HG03342 (cell line): ENCODE measurements around the gene CDH22.

Experiments used
- ATAC-seq: cut with Tn5 transposase; IDR thresholded peaks from one replicate; pipeline ENCODE4 v1.9.1; 2021; ENCODE audit warnings: mild to moderate bottlenecking, moderate library complexity; ENCODE audit not compliant: unreplicated experiment

CDH22 gene

GRCh38 chr20:46270977-46271744 is 37.1 kb downstream of the CDH22 start:
- ATAC-seq = no peak

GRCh38 chr20:46269372-46269771 is 38.9 kb downstream of the CDH22 start:
- no peak for ATAC-seq

DNA sequence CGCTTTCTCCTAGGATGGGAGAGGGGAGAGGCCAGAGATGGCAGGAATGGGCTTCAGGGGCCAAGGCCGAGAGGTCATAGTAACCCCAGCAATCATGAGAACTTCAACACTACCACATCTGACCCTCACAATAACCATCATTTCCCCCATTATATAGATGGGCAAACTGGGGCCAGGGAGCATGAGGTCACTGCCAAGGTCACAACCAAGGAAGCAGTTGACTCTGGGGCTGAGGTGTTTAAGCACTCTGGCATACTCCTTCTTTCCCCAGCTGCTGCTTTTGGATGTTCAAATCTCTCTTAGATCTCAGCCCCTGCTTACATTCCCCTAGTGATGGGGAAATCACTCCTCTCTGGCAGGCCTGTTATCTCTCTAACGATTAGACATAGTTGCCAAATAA is 39.6 kb downstream of the CDH22 start:
- no peak for ATAC-seq

DNA sequence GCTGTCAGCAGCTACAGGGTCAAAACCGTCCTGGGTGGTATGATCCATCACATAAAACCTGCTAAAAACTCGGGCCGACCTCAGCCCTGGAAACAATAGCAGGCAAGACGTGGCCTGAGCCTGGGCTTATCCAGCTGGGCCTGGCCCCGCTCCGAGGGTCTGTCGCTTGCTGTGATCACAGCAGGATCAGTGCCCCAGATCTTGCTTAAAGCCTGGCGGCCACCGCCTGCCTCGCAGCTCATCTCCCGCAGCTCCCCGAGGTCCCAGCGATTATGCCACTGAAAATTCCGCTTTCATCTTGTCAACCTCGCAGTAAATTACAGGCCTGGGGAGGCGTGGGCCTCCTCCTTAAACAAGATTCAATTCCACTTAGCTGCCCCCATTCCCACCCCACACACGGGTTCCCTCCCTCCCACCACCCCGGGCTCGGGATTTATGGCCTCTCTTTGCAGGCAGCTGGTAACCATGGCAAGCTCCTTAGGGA is 40.1 kb downstream of the CDH22 start:
- no peak for ATAC-seq

DNA sequence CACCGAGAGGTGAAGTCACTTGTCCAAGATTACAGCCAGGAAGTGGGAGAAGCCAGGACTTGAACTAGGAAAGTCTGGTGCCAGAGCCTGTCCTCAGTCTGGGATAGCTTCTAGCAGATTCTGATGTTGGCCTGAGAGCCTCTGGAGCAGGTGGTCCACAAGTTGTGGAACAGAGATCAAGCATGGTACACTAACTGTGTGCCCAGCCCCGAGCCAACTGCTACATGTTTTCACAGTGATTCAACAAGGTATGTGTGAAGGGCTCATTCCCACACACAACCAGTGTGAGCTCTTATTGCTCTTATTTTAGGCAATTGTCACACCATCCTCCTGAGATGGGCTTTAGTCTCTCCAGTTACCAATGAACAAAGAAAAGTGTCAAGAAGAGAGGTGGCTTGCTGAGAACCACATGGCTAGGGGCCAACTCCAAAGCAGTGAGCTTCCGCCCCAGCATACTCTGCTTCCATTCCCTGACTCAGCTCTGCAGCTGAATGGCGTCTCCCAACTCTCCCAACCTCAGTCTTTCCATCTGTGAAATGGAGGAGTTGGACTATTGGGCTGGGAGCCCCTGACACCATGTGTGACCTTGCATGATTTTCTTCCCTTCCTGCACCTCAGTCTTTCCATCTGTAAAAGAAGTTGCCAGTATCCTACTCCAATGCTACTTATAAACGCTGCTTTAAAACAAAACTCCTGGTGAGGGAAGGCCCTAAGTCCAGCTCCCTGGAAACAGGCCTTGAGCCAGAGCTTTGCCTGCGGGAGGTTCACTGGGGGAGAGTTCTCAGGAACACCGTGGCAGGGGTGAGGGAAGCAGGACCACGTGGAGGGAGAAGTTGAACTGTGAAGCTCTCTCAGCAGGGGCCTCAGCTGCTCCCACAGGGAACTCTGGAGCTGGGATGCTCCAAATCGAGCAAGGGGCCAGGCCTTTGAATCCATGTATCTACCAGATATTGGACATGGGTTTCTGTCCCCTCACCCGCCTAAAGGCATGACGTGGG is 40.9 kb downstream of the CDH22 start:
- ATAC-seq = no peak

- ATAC-seq = no peak
These were observed 42.8 kb downstream of the CDH22 start for GRCh38 chr20:46265539-46265938.

DNA sequence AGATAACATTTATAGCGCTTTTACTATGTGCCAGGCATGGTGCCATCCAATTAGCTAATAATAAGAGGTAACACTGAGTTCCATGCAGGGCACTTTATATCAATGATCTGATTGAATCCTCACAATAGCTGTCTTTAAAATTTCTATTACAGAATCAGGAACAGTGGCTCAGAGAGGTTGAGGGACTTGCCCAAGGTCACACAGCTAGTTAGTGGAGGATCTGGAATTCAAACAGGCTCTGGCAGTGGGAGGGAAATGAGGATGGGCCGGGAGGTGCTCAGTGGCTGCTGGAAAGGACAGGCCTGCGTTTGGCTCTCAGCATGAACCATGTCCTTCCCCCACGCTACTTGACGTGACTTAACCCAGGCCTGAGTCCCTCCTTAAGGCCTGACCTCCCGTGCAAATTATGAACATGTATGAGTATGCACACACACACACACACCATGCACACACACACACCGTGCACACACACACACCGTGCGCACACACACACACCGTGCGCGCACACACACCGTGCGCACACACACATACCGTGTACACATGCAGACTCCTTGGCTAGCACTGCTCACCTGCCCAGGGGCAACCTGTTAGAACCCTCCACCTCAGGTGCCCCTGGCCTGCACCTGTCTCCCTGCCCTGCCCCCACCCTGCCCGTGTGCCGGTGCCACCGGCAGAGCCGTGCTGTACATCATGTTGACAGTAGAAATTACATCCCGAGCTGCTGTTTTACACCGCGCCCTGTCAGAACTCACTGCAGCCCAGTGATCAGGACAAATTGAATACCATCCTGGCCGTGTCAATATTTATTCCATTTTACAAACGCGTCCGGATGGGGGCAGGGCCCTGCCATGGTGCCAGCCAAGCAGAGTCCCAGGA is 43.7 kb downstream of the CDH22 start:
- ATAC-seq = no peak

DNA sequence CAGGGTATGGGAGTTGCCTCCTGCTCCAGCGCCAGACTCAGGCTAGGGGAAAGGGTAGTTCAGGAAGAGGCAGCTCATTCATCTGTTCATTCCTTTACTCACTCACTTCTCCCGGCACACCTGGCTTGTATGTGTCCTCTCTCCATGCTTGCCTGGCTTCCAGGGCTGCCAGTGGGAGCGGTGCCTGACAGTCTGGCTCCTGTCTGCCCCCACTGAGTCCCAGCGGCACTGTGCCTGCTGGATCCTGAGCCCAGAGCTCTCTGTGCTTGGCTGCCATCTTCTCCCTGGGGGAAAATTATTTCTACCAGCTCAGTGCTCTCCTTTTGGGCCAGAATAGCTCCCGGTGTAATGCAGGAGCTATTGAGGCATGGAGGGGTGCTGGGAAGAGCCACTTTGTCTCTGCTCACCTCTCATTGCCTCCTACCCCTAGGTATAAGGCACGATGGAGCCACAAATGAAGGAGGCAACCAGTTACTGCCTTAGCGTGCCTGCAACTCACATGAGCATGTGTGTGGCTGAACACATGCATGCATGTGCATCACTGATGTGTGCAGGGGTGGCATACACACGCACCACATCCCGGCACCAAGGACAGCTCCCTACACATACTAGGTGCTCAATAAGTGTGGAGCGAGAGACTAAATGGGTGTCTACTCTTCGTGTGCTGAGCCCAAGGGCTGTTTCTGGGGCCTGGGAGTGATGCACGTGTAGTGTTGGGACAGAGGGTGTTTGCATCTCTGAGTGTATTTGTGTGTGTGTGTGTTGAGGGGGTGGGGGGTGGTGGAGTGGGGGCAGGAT is 46.6 kb downstream of the CDH22 start:
- ATAC-seq = no peak

GRCh38 chr20:46260936-46261454 is 47.3 kb downstream of the CDH22 start:
- ATAC-seq = no peak

DNA sequence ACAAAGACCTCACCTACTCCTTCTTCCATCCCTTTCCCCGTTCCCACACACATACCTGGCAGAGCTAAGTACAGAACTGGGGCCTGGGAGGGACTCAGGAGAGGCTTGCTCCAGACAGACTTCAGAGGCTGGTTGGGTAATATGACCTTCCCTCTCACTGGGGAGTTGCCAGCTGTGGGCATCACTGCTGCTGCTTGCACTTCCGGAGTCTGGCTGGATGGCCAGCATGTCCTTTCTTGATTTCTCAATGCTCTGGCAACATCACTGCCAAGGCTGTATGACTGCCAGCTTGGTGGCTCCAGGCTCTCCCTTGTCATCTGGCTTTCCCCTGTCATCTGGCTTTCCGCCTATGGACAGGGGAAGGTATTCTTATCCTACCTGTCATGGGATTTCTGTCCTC is 47.8 kb downstream of the CDH22 start:
- no peak for ATAC-seq

DNA sequence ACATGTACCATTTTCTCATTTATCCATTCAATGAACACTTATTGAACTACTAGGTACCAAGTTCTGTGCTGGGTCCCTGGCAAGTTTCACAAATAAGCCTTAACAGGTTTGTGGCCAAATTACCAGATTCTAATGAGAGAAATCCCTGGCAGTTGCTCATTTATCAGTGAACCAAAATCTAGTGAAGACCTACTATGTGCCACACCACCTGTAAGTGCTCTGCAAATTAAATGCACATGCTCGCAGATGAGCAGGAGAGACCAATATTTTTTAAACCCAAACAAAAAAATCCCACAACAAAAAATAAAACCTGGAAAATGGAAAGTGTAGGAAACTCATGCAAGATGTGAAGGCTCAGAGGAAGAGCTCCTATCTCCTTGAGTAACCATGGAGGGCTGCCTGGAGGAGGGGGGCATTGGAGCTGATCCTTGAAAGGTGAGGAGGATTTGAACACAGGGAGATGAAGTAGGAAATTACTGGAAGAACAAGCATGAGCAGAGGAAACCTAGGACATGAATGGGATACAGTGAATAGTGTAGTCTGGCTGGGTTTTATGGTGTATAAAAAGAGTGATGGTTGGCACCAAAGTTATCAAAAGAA is 48.9 kb downstream of the CDH22 start:
- no peak for ATAC-seq

DNA sequence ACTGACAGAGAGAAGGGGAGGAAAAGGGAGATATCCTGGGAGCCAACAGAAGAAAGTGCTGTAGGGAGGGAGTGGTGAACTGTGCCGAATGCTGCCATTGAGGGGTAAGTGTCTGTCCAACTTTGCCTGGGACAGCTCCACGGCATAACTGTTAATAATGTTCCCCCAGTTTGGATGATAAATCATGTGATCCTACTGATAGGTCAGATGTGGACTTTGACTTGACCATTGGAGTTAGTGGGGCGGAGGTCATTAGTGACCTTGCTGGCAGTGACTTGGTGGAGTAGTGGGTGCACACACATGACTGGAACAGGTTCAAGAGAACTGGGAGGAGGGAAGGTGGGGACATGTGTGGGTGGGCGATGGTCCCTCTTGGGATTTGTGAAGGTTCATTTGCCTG is 50.4 kb downstream of the CDH22 start:
- ATAC-seq = no peak

GRCh38 chr20:46256293-46256692 is 52.0 kb downstream of the CDH22 start:
- ATAC-seq = no peak

DNA sequence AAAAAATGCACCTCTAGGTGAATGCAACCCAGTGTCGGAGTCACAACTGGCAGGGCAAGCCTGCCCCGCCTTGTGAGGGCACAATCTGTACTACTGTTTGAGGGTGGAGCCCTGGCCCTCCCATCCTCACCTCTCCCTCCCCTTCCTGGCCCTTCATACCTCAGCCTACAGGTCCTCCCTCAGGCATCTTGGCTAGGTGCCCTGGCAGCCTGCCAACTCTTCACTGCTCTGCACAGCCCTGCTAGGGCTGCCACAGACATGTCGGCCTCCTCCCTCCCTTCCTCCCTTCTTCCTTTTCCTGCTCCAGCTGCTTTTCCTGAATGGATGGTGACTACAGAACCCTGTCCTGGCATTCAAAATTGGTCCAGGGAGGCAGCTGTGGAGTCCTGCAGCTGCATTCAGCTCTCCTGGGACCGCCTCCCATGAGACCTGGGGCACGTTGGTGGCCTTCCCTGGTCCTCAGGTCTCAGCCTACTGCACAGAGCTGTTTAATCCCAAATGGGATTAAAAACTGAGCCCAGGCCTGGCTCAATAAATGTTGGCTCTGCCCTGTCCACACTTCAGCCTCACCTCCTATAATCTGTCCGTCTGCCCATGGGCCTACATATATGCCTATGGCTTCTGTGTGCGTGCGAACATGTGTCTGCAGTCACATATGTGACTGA is 52.7 kb downstream of the CDH22 start:
- ATAC-seq = no peak

DNA sequence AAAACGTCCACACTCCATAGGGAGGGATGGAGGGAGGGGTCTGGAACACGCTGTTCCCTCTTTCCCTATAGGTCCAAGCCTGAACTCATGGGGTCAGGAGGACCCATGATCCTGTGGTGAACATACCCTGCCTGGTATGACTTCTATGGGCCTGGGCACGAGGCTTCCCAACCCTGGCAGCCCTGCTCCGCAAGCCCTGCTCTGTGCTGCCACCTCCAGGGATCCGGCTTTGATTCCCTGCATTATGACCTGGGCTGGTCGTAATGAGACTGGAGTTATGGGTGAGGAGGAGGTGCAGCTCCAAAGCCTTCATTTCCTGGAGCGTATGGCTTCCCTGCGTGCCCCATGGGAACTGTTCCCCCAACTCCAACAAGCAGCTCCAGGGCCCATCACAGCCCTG is 54.9 kb downstream of the CDH22 start:
- no peak for ATAC-seq

DNA sequence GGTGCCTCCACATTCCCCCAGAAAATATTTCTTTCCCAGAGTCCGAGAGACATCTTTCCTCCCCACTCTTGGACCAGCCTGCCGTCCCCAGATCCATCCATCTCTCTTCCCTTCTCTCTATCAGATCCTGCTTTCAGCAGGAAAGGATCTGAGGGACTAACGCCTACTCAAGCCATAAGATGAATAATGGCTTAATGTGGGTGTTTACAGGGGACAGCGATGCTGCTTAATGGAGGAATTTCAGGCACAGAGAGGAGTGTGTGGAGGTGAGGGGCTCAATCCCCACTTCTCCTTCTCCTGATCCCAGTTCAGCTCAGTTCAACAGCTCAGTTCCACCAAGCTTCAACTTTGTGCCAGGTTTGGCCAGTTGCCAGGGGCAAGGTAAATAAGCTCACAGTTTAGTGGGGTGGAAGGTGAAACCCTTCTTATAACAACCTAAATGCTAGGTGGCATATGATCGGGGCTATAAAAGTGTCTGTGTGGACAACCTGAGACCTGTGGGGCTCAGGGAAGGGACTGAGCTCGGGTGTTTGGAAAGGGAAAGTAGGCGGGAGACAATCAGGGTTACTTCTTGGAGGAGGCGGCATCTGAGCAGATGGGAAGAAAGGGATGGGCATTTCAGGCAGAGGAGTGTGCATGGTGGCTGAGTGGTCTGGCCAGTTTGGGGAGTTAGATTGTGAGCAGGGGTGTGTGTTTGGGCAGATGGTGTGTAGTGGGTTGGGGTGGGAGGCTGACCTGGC is 55.8 kb downstream of the CDH22 start:
- ATAC-seq = no peak

GRCh38 chr20:46251211-46251673 is 57.1 kb downstream of the CDH22 start:
- no peak for ATAC-seq

DNA sequence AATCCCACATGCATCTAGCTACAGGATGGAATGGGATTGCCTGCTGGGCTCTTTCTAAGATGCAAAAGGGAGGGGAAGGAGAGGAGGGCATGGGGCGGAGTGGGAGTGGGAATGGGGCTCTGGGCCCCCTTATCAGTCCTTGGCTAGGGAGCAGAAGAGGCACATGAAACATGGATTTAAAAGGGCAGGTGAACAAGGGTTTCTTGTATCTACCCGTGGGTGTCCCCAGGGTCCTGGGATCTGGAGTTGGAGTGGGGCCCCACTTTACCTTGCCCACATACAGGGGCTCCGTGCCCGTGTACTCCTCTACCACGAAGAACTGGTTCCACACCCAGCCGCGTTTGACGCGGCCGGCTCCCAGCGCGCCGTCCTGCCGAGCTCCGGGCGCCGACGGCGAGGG is 57.5 kb downstream of the CDH22 start:
- ATAC-seq = no peak
